Osteocyte (in vitro differentiated cells): Measurements from ENCODE around the gene IFNA16. TPM values are rescaled to one million over a fixed set of nuclear protein-coding genes. Genes with fewer than 3 reads are reported as not detected.
A peak's percentile ranks its signal among the peaks of the same experiment; 100 is the strongest.
"Not testable (repeated sequence)": the region's sequence is repeated elsewhere in the genome, so short reads cannot be mapped to it uniquely, and the experiment has no call there.

Experiments
- DNase-seq: peaks from one replicate; pipeline ENCODE4 v3.0.0; 2021; ENCODE audit warnings: mixed read lengths; ENCODE audit not compliant: unreplicated experiment; ENCODE audit errors: extremely low spot score
- H3K27ac Mint-ChIP-seq: one replicate; pipeline ENCODE4 v1.8.0; 2021; ENCODE audit warnings: mild to moderate bottlenecking, mixed read lengths; ENCODE audit not compliant: unreplicated experiment
- H3K27me3 Mint-ChIP-seq: one replicate; pipeline ENCODE4 v1.8.0; 2021; ENCODE audit warnings: mixed read lengths; ENCODE audit not compliant: unreplicated experiment
- H3K36me3 Mint-ChIP-seq: one replicate; pipeline ENCODE4 v1.8.0; 2021; ENCODE audit warnings: mixed read lengths; ENCODE audit not compliant: unreplicated experiment
- H3K4me1 Mint-ChIP-seq: one replicate; pipeline ENCODE4 v1.8.0; 2021; ENCODE audit warnings: mixed read lengths; ENCODE audit not compliant: unreplicated experiment
- H3K4me3 Mint-ChIP-seq: one replicate; pipeline ENCODE4 v1.8.0; 2021; ENCODE audit warnings: mild to moderate bottlenecking, moderate library complexity, mixed read lengths; ENCODE audit not compliant: unreplicated experiment
- H3K9me3 Mint-ChIP-seq: one replicate; pipeline ENCODE4 v1.8.0; 2021; ENCODE audit warnings: mixed read lengths; ENCODE audit not compliant: unreplicated experiment
- total RNA-seq: library from RNA; stranded (reverse); gene quantifications from 2 replicates; pipeline ENCODE4 v1.2.1, GENCODE V29; 2021
- TF ChIP-seq, protein P1 (sequence below): fragments of 200-600 bp; sonication (generic); IDR thresholded peaks from 2 replicates; pipeline ENCODE4 v1.5.0; 2021; ENCODE audit warnings: antibody characterized with exemption, mild to moderate bottlenecking, moderate library complexity

Gene IFNA16
- total RNA-seq, 1 donor from 2014 or later, result not detected

DNA sequence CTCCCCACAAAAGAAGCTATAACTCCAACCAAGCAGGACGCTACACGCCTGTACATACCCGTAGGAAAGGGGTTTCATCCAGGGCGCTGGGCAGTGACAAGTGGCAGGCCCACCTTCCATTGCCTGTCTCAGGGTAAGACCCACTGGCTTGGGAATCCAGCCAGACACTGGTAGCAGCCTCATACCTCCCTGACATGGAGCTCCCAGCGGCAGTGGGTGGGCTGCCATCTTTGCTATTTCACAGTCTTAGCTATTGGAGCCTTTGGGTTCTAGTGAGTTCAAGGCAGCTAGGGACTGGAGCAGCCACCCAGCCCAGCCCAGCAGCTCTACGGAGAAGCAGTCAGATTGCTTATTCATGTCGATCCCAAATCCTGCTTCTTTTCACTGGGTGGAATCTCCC, 6.8 kb downstream of the IFNA16 start:
- TF ChIP-seq, protein P1, sequence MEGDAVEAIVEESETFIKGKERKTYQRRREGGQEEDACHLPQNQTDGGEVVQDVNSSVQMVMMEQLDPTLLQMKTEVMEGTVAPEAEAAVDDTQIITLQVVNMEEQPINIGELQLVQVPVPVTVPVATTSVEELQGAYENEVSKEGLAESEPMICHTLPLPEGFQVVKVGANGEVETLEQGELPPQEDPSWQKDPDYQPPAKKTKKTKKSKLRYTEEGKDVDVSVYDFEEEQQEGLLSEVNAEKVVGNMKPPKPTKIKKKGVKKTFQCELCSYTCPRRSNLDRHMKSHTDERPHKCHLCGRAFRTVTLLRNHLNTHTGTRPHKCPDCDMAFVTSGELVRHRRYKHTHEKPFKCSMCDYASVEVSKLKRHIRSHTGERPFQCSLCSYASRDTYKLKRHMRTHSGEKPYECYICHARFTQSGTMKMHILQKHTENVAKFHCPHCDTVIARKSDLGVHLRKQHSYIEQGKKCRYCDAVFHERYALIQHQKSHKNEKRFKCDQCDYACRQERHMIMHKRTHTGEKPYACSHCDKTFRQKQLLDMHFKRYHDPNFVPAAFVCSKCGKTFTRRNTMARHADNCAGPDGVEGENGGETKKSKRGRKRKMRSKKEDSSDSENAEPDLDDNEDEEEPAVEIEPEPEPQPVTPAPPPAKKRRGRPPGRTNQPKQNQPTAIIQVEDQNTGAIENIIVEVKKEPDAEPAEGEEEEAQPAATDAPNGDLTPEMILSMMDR, result no peak
- Mint-ChIP-seq H3K36me3 (no peaks in the 10 kb centered on the region), H3K27ac (no peak overlapping the region), H3K4me1 (no peaks in the 10 kb centered on the region), H3K9me3 (no peaks in the 10 kb centered on the region), H3K27me3 (peaks cover 32% of the 10 kb centered on the region), H3K4me3 (no peak overlapping the region)
- DNase-seq, result no peak

DNA sequence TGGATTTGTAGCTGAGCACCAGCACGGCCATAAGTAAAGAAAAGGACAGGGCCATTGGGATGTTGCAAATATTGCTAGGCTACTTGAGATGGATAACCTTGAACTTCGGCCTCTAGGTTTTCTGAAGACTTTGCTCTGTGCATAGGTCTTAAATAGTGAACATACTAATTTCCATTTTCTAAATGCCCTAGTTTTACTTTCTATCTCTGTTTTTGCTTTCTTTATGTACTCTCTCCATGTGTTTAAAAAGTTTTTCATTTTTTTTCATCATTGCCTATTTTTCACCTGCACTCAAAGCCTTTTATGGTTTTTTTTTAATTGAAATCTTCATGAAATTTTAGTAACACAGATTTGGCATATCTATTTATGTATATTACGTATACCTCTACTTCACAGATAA, 10.1 kb downstream of the IFNA16 start, which contains the start of gene IFNA10:
Gene IFNA10 (minus strand): TSS at position 101 of the 400 bp plus-strand sequence. CDS start 46 bp downstream, at position 55.
- not testable (repeated sequence) for H3K36me3 Mint-ChIP-seq, H3K9me3 Mint-ChIP-seq, H3K27ac Mint-ChIP-seq, DNase-seq, H3K4me1 Mint-ChIP-seq, H3K4me3 Mint-ChIP-seq
- H3K27me3 Mint-ChIP-seq, result peaks cover 29% of the 10 kb centered on the region

DNA sequence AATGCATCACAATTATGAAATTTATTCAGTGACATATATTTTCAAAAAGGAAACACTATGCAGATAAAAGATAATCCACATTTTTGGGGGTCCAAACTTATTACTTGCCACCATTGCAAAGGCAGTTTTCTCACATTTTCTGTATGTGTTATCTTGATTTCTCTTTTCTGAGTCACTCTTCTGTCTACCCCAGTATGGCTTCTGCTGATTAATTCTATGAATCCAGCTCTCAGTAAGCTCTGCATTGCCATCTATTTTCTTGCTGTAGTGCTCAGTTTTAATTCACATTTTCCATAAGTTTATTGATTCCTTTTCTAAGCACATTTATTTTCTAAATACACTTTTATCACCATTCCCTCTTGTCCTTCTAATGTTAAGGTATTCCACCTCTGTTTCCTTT, 11.9 kb downstream of the IFNA16 start:
- H3K27me3 Mint-ChIP-seq, result peaks cover 36% of the 10 kb centered on the region
- no peak overlapping the region for H3K27ac Mint-ChIP-seq

DNA sequence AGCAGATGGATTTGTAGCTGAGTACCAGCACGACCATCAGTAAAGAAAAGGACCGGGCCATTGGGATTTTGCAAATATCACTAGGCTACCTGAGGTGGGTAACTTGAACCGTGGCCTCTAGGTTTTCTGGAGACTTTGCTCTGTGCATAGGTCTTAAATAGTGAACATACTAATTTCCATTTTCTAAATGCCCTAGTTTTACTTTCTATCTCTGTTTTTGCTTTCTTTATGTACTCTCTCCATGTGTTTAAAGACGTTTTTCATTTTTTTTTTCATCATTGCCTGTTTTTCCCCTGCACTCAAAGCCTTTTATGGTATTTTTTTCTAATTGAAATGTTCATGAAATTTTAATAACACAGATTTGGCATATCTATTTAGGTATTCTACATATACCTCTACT, 15.0 kb downstream of the IFNA16 start, which contains the start of gene IFNA7:
Gene IFNA7 (minus strand): TSS at position 101 of the 400 bp plus-strand sequence. CDS start 40 bp downstream, at position 61.
- H3K9me3 Mint-ChIP-seq, DNase-seq, H3K36me3 Mint-ChIP-seq, H3K27ac Mint-ChIP-seq, H3K4me1 Mint-ChIP-seq, H3K4me3 Mint-ChIP-seq: not testable (repeated sequence)
- peaks cover 41% of the 10 kb centered on the region for H3K27me3 Mint-ChIP-seq

More for the DNA sequence above, 11.9 kb downstream of the IFNA16 start:
- TF ChIP-seq, protein P1, result no peak
- H3K4me1 Mint-ChIP-seq, result no peaks in the 10 kb centered on the region
- no peak overlapping the region for H3K4me3 Mint-ChIP-seq
- H3K36me3 Mint-ChIP-seq, result no peaks in the 10 kb centered on the region
- H3K9me3 Mint-ChIP-seq, result no peaks in the 10 kb centered on the region
- no peak for DNase-seq

DNA sequence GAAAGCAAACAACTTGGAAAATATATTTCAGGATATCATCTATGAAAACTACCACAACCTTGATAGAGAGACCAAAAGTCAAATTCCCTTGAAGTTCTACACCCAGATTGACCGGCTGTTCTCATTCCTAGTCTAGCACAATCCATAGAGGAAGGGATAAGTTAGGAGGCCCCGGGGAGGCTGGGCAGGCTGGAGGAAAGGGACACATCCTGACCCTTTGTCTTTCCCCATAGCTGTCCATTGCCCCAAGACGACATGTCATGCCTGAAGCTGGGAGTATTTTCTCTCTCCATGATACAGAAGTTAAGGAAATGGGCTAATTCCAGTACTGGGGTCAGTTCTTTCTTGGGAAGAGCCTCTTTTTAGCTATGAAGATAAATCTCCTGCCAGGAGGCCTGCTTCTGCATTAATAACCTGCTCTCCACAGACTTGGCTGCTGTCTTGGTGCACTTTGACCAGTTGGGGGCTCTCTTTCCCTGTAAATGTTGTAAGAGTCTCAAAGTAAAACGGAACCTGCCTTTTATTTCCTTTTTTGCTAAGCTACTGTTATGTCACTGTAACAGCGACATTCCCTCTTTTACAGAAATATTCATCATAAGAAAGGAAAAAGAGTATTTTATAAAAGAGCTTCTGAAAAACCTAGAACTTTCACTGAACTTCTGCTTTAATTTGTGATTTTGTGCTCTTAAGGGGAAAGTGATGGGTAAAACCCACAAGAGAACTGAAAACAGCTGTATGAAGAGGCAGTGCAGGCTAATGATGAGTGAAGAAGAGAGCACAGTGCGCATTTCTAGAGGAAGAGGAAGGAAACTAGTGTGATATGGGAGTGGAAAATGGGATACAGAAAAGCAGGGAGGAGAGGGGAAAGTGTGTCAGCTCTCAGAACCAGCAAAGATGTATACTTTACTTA, 22.0 kb downstream of the IFNA16 start:
- H3K27me3 Mint-ChIP-seq, result peaks cover 30% of the 10 kb centered on the region
- H3K36me3 Mint-ChIP-seq, H3K4me3 Mint-ChIP-seq, H3K9me3 Mint-ChIP-seq, H3K4me1 Mint-ChIP-seq, H3K27ac Mint-ChIP-seq, DNase-seq: not testable (repeated sequence)
- TF ChIP-seq, protein P1, result peak; percentile 60

DNA sequence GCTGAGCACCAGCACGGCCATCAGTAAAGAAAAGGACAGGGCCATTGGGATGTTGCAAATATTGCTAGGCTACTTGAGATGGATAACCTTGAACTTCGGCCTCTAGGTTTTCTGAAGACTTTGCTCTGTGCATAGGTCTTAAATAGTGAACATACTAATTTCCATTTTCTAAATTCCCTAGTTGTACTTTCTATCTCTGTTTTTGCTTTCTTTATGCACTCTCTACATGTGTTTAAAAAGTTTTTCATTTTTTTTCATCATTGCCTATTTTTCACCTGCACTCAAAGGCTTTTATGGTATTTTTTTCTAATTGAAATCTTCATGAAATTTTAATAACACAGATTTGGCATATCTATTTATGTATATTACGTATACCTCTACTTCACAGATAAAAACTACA, 29.6 kb downstream of the IFNA16 start, which contains the start of gene IFNA4:
Gene IFNA4 (minus strand): TSS at position 101 of the 400 bp plus-strand sequence. CDS start 56 bp downstream, at position 45.
- DNase-seq, H3K4me3 Mint-ChIP-seq, H3K36me3 Mint-ChIP-seq, H3K27ac Mint-ChIP-seq, H3K4me1 Mint-ChIP-seq, H3K9me3 Mint-ChIP-seq: not testable (repeated sequence)
- H3K27me3 Mint-ChIP-seq, result peaks cover 35% of the 10 kb centered on the region
